H1 (cell line): ENCODE results near the gene CAMTA1. TPM values are rescaled to one million over a fixed set of nuclear protein-coding genes. Genes with fewer than 3 reads are reported as not detected.

ENCODE experiments used
- CTCF ChIA-PET: fragments of 300-600 bp; sonication (Branson Sonifier 250); formaldehyde crosslinking; loops from one replicate; lab custom pipeline; 2021; ENCODE audit not compliant: partially characterized antibody; lab: Charles Lee
- POLR2A ChIA-PET: fragments of 300-600 bp; sonication (Branson Sonifier 250); formaldehyde crosslinking; loops from one replicate; lab custom pipeline; 2021; ENCODE audit warnings: inconsistent platforms; ENCODE audit not compliant: partially characterized antibody; lab: Charles Lee
- DNase-seq, 2 experiments: peaks; one replicate each; pipeline versions ENCODE4 v3.0.0 to v3.0.0-alpha.2; 2010 to 2022; ENCODE audit warnings: low spot score in 2 of 2, low read depth in 1 of 2, mixed read lengths in 1 of 2
- FAIRE-seq: peaks from 2 replicates; lab custom pipeline; 2011; peaks lifted over from hg19 to GRCh38; lab: Jason Lieb, UNC
- H2AFZ ChIP-seq: 2 replicates; pipeline ENCODE4 v1.8.1; 2012; ENCODE audit warnings: low read length, inconsistent platforms
- H2AK5ac ChIP-seq: 2 replicates; pipeline ENCODE4 v1.6.1; 2013; ENCODE audit warnings: low read depth, low read length
- H2BK120ac ChIP-seq: replicated peaks from 2 replicates; pipeline ENCODE3; 2013; ENCODE audit warnings: low read depth, low read length, inconsistent platforms
- H2BK12ac ChIP-seq: 2 replicates; pipeline ENCODE4 v1.6.1; 2013; ENCODE audit warnings: low read depth, low read length
- H2BK15ac ChIP-seq: 2 replicates; pipeline ENCODE4 v1.6.1; 2013; ENCODE audit warnings: low read length
- H2BK20ac ChIP-seq: 2 replicates; pipeline ENCODE4 v1.6.1; 2013; ENCODE audit warnings: low read length
- H2BK5ac ChIP-seq: 2 replicates; pipeline ENCODE4 v1.6.1; 2013; ENCODE audit warnings: low read depth, low read length
- H3K14ac ChIP-seq: 2 replicates; pipeline ENCODE4 v1.6.1; 2013; ENCODE audit warnings: inconsistent platforms; ENCODE audit not compliant: insufficient read length
- H3K18ac ChIP-seq: 2 replicates; pipeline ENCODE4 v1.6.1; 2013; ENCODE audit warnings: low read length; ENCODE audit errors: extremely low read depth
- H3K23ac ChIP-seq: 2 replicates; pipeline ENCODE4 v1.6.1; 2013; ENCODE audit warnings: inconsistent platforms; ENCODE audit not compliant: insufficient read length
- H3K23me2 ChIP-seq: 2 replicates; pipeline ENCODE4 v1.6.1; 2013; ENCODE audit warnings: low read depth, low read length
- H3K27ac ChIP-seq: 2 replicates; pipeline ENCODE4 v1.6.1; 2011; ENCODE audit warnings: low read depth, low read length, inconsistent platforms
- H3K27me3 ChIP-seq, 4 experiments: replicated peaks in 1 of 4; 1 replicate in 1 of 4; 2 replicates in 3 of 4; pipeline versions ENCODE4 v1.6.1 to v1.8.1; 2011 to 2013; ENCODE audit warnings: low read length in 3 of 4, mild to moderate bottlenecking in 3 of 4, inconsistent platforms in 2 of 4, mixed read lengths in 2 of 4, moderate library complexity in 1 of 4; ENCODE audit not compliant: control insufficient read depth in 3 of 4, insufficient read depth in 3 of 4; ENCODE audit errors: extremely low read depth in 1 of 4
- H3K36me3 ChIP-seq, 4 experiments: 2 replicates each; pipeline versions ENCODE4 v1.6.1 to v1.8.1; 2011 to 2013; ENCODE audit warnings: mild to moderate bottlenecking in 4 of 4, low read length in 3 of 4, moderate library complexity in 2 of 4, control low read depth in 1 of 4, inconsistent platforms in 1 of 4; ENCODE audit not compliant: insufficient read depth in 4 of 4, control insufficient read depth in 2 of 4
- H3K4ac ChIP-seq: replicated peaks from 2 replicates; pipeline ENCODE3; 2013; ENCODE audit warnings: low read length, low read depth, mixed read lengths, inconsistent platforms; ENCODE audit not compliant: insufficient read length
- H3K4me1 ChIP-seq, 4 experiments: replicated peaks in 1 of 4; 1 replicate in 1 of 4; 2 replicates in 3 of 4; pipeline versions ENCODE4 v1.6.1 to v1.8.1; 2011 to 2013; ENCODE audit warnings: low read length in 3 of 4, inconsistent platforms in 2 of 4, mixed read lengths in 1 of 4; ENCODE audit not compliant: insufficient read depth in 4 of 4, control insufficient read depth in 3 of 4
- H3K4me2 ChIP-seq, 2 experiments: 2 replicates each; pipeline versions ENCODE4 v1.6.1 to v1.8.1; 2011 to 2013; ENCODE audit warnings: low read depth in 2 of 2, low read length in 2 of 2, control low read depth in 1 of 2, inconsistent platforms in 1 of 2, mild to moderate bottlenecking in 1 of 2; ENCODE audit not compliant: insufficient read depth in 1 of 2
- H3K4me3 ChIP-seq, 4 experiments: fragments of 200-600, 300-600 bp in 1 of 4; sonication (generic), shearing (Covaris generic), sonication (Bioruptor Twin) in 1 of 4; 2 replicates each; pipeline versions ENCODE4 v1.5.1 to v1.8.1; 2011 to 2016; ENCODE audit warnings: low read length in 4 of 4, low read depth in 3 of 4, control low read depth in 2 of 4, inconsistent platforms in 2 of 4, mild to moderate bottlenecking in 2 of 4, mixed read lengths in 1 of 4, moderate library complexity in 1 of 4; ENCODE audit not compliant: insufficient read depth in 2 of 4; ENCODE audit errors: extremely low read depth in 1 of 4
- H3K56ac ChIP-seq: replicated peaks from 2 replicates; pipeline ENCODE3; 2013; ENCODE audit warnings: low read depth, mild to moderate bottlenecking, mixed read lengths, low read length, inconsistent platforms; ENCODE audit not compliant: insufficient read length
- H3K79me1 ChIP-seq: 2 replicates; pipeline ENCODE4 v1.6.1; 2013; ENCODE audit warnings: low read depth, low read length, control low read depth
- H3K79me2 ChIP-seq, 2 experiments: 2 replicates each; pipeline versions ENCODE4 v1.6.1 to v1.8.1; 2012 to 2013; ENCODE audit warnings: low read length in 2 of 2, mild to moderate bottlenecking in 2 of 2, inconsistent platforms in 1 of 2; ENCODE audit not compliant: insufficient read depth in 2 of 2, control insufficient read depth in 1 of 2
- H3K9ac ChIP-seq, 4 experiments: replicated peaks in 1 of 4; 1 replicate in 1 of 4; 2 replicates in 3 of 4; pipeline versions ENCODE4 v1.6.1 to v1.8.1; 2011 to 2013; ENCODE audit warnings: low read depth in 3 of 4, low read length in 3 of 4, control low read depth in 2 of 4, mild to moderate bottlenecking in 2 of 4, moderate library complexity in 2 of 4, inconsistent platforms in 1 of 4; ENCODE audit errors: extremely low read depth in 1 of 4
- H3K9me3 ChIP-seq, 2 experiments: 2 replicates each; pipeline versions ENCODE4 v1.6.1 to v1.8.1; 2012 to 2013; ENCODE audit warnings: mild to moderate bottlenecking in 2 of 2, moderate library complexity in 2 of 2, control low read depth in 1 of 2, inconsistent platforms in 1 of 2, low read depth in 1 of 2, low read length in 1 of 2, mixed read lengths in 1 of 2; ENCODE audit not compliant: insufficient read depth in 2 of 2
- H4K20me1 ChIP-seq, 2 experiments: replicated peaks in 1 of 2; 2 replicates each; pipeline versions ENCODE3 to v1.8.1; 2011 to 2013; ENCODE audit warnings: inconsistent platforms in 2 of 2, low read length in 2 of 2, mild to moderate bottlenecking in 1 of 2; ENCODE audit not compliant: insufficient read depth in 2 of 2, control insufficient read depth in 1 of 2
- H4K5ac ChIP-seq: 2 replicates; pipeline ENCODE4 v1.6.1; 2013; ENCODE audit warnings: low read length, low read depth, mixed read lengths, inconsistent platforms; ENCODE audit not compliant: insufficient read length
- H4K8ac ChIP-seq: 2 replicates; pipeline ENCODE4 v1.8.0; 2013; ENCODE audit warnings: mild to moderate bottlenecking, moderate library complexity, low read length, inconsistent platforms; ENCODE audit not compliant: insufficient read depth; ENCODE audit errors: extremely low read depth
- H4K91ac ChIP-seq: replicated peaks from 2 replicates; pipeline ENCODE3; 2013; ENCODE audit warnings: low read length, mixed read lengths, inconsistent platforms; ENCODE audit not compliant: insufficient read length
- BACH1 ChIP-seq: IDR thresholded peaks from 2 replicates; pipeline ENCODE4 v1.6.1; 2012; ENCODE audit warnings: low read length, improper control_type of control experiment
- MAFK ChIP-seq: IDR thresholded peaks from 2 replicates; pipeline ENCODE4 v1.6.1; 2012; ENCODE audit warnings: low read depth, mild to moderate bottlenecking, improper control_type of control experiment, low read length
- NRF1 ChIP-seq: IDR thresholded peaks from 2 replicates; pipeline ENCODE4 v1.6.1; 2011; ENCODE audit warnings: mild to moderate bottlenecking, low read depth, low read length, improper control_type of control experiment
- RFX5 ChIP-seq: IDR thresholded peaks from 2 replicates; pipeline ENCODE4 v1.6.1; 2011; ENCODE audit warnings: low read depth, low read length, improper control_type of control experiment, borderline replicate concordance
- SRF ChIP-seq: IDR thresholded peaks from 2 replicates; pipeline ENCODE4 v1.6.1; 2011; ENCODE audit warnings: mild to moderate bottlenecking, low read depth, low read length, moderate library complexity
- ZNF274 ChIP-seq: IDR thresholded peaks from 2 replicates; pipeline ENCODE4 v1.7.0; 2012; ENCODE audit warnings: low read length, borderline replicate concordance; ENCODE audit errors: extremely low read depth
- WGBS, 2 experiments: shearing (Covaris generic) in 1 of 2; methylation state at CpG; one replicate each; pipeline versions ENCODE4 v1.1.6 to v1.1.7; 2013 to 2015; ENCODE audit warnings: low lambda C conversion rate in 2 of 2, mixed read lengths in 2 of 2, inconsistent platforms in 1 of 2, low coverage in 1 of 2, missing lambda C conversion rate in 1 of 2; ENCODE audit not compliant: insufficient replicate concordance in 2 of 2, insufficient coverage in 1 of 2, insufficient read length in 1 of 2; ENCODE audit errors: extremely low coverage in 1 of 2, missing lambda C conversion rate in 1 of 2; 5-methylcytosine and 5-hydroxymethylcytosine counted together
- polyA plus RNA-seq, 7 experiments: library from polyadenylated mRNA; depleted of rRNA in 3 of 7; stranded (reverse) in 5 of 7; unstranded in 2 of 7; fragments of >200 nt in 5 of 7; fragments of 200-250 nt in 2 of 7; gene quantifications; 1 replicate in 5 of 7; 2 replicates in 1 of 7; 4 replicates in 1 of 7; pipeline versions ENCODE4 v1.2.1 to v1.2.3, GENCODE V29; 2011 to 2013; ENCODE audit warnings: missing spikeins in 2 of 7, mixed read lengths in 2 of 7
- total RNA-seq: library from RNA; stranded (reverse); fragmentation: NEBNext Ultra II Directional; extraction: Animal tissue kit (Norgen Biotek cat#: 25700); gene quantifications from 2 replicates; pipeline ENCODE4 v1.2.1, GENCODE V29; 2021

The CAMTA1 gene
- total and polyA plus RNA-seq, 2 of the 8 experiments (the other 6 are each of a cell fraction or from before 2014, with no cell fraction given), result 65.0 to 119 TPM

GRCh38 chr1:6833804-6834203 lies 48.5 kb downstream of the CAMTA1 start:
- no peak for TF ChIP-seq SRF
- no peak for TF ChIP-seq MAFK
- no peak for TF ChIP-seq RFX5
- TF ChIP-seq BACH1, result no peak
- no peak for TF ChIP-seq NRF1
- no peak for TF ChIP-seq ZNF274
- TF ChIP-seq, all 59 proteins: peak for 0
- H3K14ac ChIP-seq, result no peak overlapping the region
- peaks cover 6% of the 10 kb centered on the region; the same call in 1 of the 2 replicates for H3K79me1 ChIP-seq
- no peak overlapping the region for H4K8ac ChIP-seq
- H2BK5ac ChIP-seq, result no peak overlapping the region
- no peak for DNase-seq
- CTCF ChIA-PET, result interaction anchor here (0.7 to 1.4 kb wide), 4 partner anchors 27 to 609 kb away, joined by 3 to 5 read pairs (median 3); no protein-coding TSS in a partner anchor
- POLR2A ChIA-PET, result interaction anchor here (1.1 kb wide), 1 partner anchor 9 kb away, joined by 3 read pairs; no protein-coding TSS in a partner anchor
- H2BK20ac ChIP-seq, result no peak overlapping the region
- peaks cover 0 to 6% of the 10 kb centered on the region in 2 experiments for H4K20me1 ChIP-seq
- no peak overlapping the region for H2BK12ac ChIP-seq
- no peak overlapping the region for H3K27ac ChIP-seq
- no peak overlapping the region for H2AK5ac ChIP-seq
- H3K23me2 ChIP-seq, result no peaks in the 10 kb centered on the region
- H3K36me3 ChIP-seq, result peaks cover 0 to 4% (median 0%) of the 10 kb centered on the region in 4 experiments; a peak in 1 of 8 replicates
- H3K18ac ChIP-seq, result no peak overlapping the region
- H3K56ac ChIP-seq, result no peak overlapping the region
- no peak overlapping the region for H3K9ac ChIP-seq
- no peak overlapping the region for H2BK15ac ChIP-seq
- no peak overlapping the region for H4K5ac ChIP-seq
- H3K27me3 ChIP-seq, result no peaks in the 10 kb centered on the region
- H3K9me3 ChIP-seq, result no peaks in the 10 kb centered on the region
- no peak overlapping the region for H3K23ac ChIP-seq
- H4K91ac ChIP-seq, result no peak overlapping the region
- no peak overlapping the region for H3K4me3 ChIP-seq
- H2AFZ ChIP-seq, result no peak overlapping the region
- H3K4me2 ChIP-seq, result no peak overlapping the region
- H3K79me2 ChIP-seq, result peaks cover 0 to 57% of the 10 kb centered on the region in 2 experiments; a peak in 3 of 4 replicates
- no peak overlapping the region for H2BK120ac ChIP-seq
- H3K4ac ChIP-seq, result no peak overlapping the region
- H3K4me1 ChIP-seq, result no peaks in the 10 kb centered on the region
- 94% methylated on average over 5 of the region's 5 CpGs; no CpG with 5 or more reads in 1 of the 2 experiments for WGBS, 2 experiments
- FAIRE-seq, result no peak
